GM12864 (cell line): ENCODE results near the gene PLEKHH1.
"Not testable (repeated sequence)": the region's sequence is repeated elsewhere in the genome, so short reads cannot be mapped to it uniquely, and the experiment has no call there.

Experiments
- DNase-seq: peaks from one replicate; pipeline ENCODE4 v3.0.0-alpha.2; 2011; ENCODE audit warnings: low read depth
- H3K4me3 ChIP-seq: 2 replicates; pipeline ENCODE4 v1.5.1; 2011; ENCODE audit warnings: mild to moderate bottlenecking, low read depth, low read length, control low read depth
- TF ChIP-seq, protein P1 (sequence below): IDR thresholded peaks from 2 replicates; pipeline ENCODE4 v1.5.1; 2011; ENCODE audit warnings: low read depth, mild to moderate bottlenecking, moderate library complexity, low read length, control low read depth, inconsistent platforms; ENCODE audit errors: missing control alignments

Gene PLEKHH1

DNA sequence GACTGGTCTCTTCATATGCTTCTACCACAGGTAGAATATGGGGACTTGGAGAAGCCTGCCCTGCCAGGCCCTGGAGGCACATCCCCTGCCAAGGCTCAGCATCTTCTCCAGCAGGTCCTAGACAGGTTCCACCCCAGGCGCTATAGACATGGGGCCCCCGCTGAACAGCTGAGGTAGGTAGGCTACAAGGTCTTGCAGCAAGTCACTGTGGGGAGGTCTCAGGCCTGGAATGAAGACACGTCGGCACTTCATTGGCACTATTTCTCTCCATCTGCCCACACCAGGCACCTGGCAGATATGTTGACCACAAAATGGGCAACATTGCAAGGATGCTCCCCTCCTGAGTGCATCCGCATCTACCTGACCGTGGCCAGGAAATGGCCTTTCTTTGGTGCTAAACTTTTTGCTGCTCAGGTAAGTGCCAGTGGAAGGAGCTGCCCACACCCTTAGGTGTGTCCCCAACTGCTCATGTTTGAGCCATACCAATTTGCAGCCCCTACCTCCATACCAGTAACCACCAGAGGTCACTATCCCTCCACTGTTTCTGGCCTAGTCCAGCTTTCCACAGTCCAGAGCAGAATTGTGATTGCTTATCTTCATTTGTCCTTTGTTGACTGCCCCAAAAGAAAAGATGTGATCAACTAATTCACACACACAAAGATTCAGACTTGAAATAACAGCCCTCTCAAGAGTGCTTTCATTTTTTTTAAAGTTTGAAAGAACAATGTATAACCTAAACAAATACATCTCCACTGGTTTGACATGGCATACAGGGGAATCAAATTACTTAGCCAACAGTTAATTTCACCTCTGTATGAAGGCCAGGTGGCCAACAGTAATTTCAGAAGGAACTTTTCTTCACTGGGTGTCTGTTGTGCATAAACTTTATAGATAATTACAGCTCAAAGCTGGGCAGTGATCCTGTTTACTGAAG lies 50.9 kb downstream of the PLEKHH1 start:
- H3K4me3 ChIP-seq, result no peak overlapping the region
- DNase-seq, result no peak
- TF ChIP-seq, protein P1, sequence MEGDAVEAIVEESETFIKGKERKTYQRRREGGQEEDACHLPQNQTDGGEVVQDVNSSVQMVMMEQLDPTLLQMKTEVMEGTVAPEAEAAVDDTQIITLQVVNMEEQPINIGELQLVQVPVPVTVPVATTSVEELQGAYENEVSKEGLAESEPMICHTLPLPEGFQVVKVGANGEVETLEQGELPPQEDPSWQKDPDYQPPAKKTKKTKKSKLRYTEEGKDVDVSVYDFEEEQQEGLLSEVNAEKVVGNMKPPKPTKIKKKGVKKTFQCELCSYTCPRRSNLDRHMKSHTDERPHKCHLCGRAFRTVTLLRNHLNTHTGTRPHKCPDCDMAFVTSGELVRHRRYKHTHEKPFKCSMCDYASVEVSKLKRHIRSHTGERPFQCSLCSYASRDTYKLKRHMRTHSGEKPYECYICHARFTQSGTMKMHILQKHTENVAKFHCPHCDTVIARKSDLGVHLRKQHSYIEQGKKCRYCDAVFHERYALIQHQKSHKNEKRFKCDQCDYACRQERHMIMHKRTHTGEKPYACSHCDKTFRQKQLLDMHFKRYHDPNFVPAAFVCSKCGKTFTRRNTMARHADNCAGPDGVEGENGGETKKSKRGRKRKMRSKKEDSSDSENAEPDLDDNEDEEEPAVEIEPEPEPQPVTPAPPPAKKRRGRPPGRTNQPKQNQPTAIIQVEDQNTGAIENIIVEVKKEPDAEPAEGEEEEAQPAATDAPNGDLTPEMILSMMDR, result peak; percentile 78

DNA sequence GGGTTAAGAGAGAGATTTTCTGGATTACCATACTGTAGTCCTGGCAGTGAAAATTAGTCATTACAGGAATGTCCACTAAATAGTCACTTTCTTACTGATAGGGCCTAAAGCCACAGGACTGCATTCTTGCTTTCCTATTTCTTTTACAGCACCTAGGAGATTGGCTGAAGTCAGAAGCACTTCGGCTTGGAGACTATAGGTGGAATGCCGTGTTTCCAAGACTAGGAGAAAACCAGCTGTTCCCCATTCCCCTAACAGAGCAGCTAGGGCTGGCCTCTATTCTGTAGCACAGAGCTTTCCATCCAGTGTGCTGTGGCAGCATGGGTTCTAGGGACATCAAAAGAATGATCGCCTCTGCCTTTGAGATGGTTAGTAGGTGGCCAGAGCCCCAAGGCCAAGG lies 51.9 kb downstream of the PLEKHH1 start:
- TF ChIP-seq, protein P1, result no peak
- no peak for DNase-seq
- no peak overlapping the region for H3K4me3 ChIP-seq

DNA sequence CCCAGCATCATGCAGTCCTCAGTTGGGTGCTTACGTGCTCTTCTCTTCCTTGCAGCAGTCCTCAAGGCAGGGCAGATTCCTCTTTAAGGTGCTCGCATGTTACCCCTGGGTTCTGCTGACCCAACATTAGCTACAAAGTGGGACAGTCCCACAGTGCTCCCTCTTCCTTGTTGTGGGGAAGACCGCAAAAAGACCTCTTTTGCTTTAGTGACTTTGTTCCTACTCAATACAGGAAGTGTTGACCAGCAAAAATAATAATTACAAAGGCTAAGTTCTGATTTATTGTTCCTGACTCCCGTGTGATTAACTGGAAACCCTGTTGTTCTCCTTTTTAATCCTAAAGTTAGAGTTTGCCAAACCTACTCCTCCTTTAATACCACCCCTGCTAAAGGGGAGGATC lies 53.3 kb downstream of the PLEKHH1 start:
- no peak for DNase-seq
- TF ChIP-seq, protein P1, result no peak
- no peak overlapping the region for H3K4me3 ChIP-seq

DNA sequence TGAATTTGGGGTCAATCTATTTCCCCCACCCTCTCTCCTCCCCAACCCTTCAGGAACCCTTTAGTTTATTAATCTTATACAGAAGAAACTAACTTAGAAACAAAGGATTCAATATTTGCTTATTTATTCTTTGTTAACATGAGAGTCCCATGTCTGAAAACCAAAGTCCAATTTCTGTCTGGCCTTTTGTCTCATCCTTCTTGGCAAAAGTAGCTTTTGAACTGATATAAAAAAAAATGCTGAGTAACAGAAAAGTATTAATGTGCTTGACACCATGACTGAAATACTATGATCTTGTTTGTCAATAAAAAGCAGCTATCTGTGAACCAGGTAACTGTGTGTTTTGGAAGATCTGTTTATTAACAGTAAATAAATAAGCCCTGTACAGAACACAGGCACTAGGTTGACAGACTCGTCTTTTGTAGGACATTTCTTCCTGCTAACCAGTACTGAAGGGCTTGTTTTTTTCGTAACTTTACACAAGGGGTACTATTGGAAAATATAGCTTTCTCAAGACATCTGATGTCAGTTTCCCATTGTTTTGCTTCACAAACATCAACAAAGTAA lies 56.2 kb downstream of the PLEKHH1 start:
- TF ChIP-seq, protein P1, result no peak
- no peak for DNase-seq
- H3K4me3 ChIP-seq, result no peak overlapping the region

DNA sequence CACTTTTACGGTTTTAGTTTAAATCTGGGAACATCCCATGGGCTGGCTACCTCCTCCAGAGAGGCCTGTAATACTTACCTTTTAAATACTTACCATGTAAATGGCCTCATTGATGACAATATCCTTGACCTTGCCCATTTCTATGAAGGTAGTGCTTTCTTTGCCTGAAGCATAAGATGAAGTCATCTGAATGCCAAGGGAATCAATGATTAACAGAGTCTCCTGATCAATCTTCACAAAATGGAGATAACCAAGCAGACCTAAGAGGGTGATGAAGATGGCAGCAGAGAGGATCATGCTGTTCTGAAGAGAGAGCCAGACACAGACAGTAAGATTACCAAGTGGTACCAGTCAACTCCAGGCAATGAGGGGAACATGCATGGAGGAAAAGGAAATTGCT lies 60.6 kb downstream of the PLEKHH1 start:
- H3K4me3 ChIP-seq, DNase-seq: not testable (repeated sequence)

DNA sequence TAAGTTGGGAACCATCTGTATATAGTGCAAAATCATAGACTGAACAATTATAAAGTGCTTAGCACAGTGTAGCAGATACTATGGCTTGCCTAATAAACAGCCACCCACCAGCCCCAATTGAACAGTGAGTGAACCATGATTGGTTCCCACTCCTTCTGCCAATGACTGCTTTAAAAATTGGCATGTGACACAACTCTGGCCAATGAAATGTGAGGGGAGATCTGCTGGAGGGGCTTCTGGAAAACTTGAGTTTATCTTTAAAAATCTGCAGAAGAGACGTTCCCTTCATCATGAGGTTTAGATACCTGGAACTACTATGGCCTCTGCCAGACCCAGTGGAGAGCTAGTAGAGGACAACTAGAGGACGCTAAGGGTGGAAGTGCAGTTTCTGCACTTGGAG lies 62.3 kb downstream of the PLEKHH1 start:
- no peak overlapping the region for H3K4me3 ChIP-seq
- TF ChIP-seq, protein P1, result no peak
- DNase-seq, result no peak

DNA sequence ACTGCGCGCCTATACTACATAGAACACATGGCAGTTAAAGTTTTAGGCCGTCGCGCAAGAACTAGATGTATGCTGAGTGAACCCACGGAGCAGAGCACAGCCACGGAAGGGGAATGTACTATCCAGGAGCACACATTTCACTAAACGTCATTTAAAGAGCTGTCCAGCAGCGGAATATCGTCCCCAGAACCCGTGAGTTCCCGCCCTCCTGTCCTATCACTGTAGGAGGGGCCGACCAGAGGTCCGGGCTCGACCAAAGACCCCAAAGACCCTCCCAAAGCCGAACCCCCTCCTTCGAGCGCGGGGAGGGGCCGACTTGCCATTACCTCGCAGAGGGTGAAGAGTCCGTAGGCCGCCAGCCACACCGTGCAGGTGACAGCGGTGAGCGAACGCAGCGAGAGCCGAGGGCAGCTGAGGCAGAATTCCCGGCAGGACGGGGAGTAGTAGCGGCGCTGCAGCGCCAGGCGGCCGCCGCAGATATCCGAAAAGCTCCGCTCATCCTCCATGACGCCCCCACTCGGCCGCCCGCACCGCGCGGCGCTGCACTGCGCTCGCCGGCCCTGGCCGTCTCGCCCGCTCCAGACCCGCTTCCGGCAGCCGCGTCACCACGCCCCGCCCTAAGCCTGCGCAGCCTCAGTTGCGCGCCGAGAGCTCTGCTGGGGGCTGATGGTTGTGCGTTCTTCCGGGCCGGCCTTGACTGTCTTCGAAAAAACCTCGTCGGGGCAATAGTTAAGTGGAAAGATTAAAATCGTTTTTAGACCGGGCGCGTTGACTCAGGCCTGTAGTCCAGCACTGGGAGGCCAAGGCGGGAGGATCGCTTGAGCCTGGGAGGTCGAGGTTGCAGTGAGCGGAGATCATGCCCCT lies 66.8 kb downstream of the PLEKHH1 start, which contains the start of gene PIGH:
TSS of gene PIGH (minus strand) at position 571 of the 864 bp plus-strand sequence. CDS start at position 506, 65 bp downstream.
- TF ChIP-seq, protein P1, result peak; percentile 66
- DNase-seq, result peak; percentile 76
- H3K4me3 ChIP-seq, result peak within 1 kb of the TSS; percentile 81

DNA sequence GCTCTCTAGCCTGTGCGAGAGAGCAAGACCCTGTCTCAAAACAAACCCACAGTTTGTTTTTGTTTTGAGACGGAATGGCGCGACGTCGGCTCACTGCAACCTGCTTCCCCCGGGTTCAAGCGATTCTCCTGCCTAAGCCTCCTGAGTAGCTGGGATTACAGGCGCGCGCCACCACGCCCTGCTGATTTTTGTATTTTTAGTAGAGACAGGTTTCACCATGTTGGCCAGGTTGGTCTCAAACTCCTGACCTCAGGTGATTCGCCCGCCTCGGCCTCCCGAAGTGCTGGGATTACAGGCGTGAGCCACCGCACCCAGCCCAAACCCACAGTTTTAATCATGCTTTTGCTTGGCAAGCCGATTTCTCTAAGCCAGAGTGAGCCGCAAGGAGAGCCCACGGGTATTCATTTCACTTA lies 67.5 kb downstream of the PLEKHH1 start:
- H3K4me3 ChIP-seq, result peak overlapping the region; percentile 81

More for the DNA sequence above, 67.5 kb downstream of the PLEKHH1 start:
- not testable (repeated sequence) for DNase-seq
